Mesothelial cell of epicardium (in vitro differentiated cells): ENCODE measurements around the gene CCSER1. TPM values are rescaled to one million over a fixed set of nuclear protein-coding genes. Genes with fewer than 3 reads are reported as not detected.

ENCODE experiments used
- DNase-seq, 2 experiments: peaks; one replicate each; pipeline ENCODE4 v3.0.0; 2021; ENCODE audit warnings: low spot score in 2 of 2; ENCODE audit not compliant: unreplicated experiment in 2 of 2
- H3K27ac Mint-ChIP-seq: 2 replicates; pipeline ENCODE4 v1.8.0; 2021; ENCODE audit warnings: mixed read lengths
- H3K27me3 Mint-ChIP-seq: 2 replicates; pipeline ENCODE4 v1.8.0; 2021; ENCODE audit warnings: low read depth, mixed read lengths
- H3K36me3 Mint-ChIP-seq: 2 replicates; pipeline ENCODE4 v1.8.0; 2021; ENCODE audit warnings: mixed read lengths
- H3K4me1 Mint-ChIP-seq: 2 replicates; pipeline ENCODE4 v1.8.0; 2021; ENCODE audit warnings: mixed read lengths
- H3K4me3 Mint-ChIP-seq: 2 replicates; pipeline ENCODE4 v1.8.0; 2021; ENCODE audit warnings: mild to moderate bottlenecking, moderate library complexity, mixed read lengths
- H3K9me3 Mint-ChIP-seq: 2 replicates; pipeline ENCODE4 v1.8.0; 2021; ENCODE audit warnings: mixed read lengths
- total RNA-seq: library from RNA; stranded (reverse); gene quantifications from 3 replicates; pipeline ENCODE4 v1.2.1, GENCODE V29; 2021
- TF ChIP-seq, protein P1 (sequence below): fragments of 200-600 bp; sonication (generic); IDR thresholded peaks from one replicate; pipeline ENCODE4 v1.5.0; 2021; ENCODE audit warnings: antibody characterized with exemption; ENCODE audit not compliant: unreplicated experiment

CCSER1 gene
- total RNA-seq, 1 donor from 2014 or later: 7.2 TPM

DNA sequence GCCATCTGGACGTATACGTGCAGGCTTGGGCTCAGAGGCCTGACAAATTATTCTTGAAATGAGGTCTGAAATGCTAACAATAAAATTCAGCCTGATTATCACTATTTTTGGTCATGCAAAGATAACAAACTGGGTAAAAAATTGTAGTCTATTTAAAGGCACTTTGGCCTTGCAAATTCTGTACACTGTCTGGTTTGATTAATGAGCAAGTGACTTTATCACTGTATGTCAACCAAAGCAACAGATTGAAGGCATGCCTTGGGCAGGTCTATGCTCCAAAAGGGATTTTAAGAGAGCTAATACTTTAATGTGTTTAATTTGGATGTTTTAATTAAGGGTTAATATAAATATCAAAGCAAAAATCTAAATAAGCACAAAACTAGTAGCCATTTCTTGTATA is 1141.7 kb downstream of the CCSER1 start:
- DNase-seq: no peak
- Mint-ChIP-seq H3K27ac (peak overlapping the region; percentile 83), H3K9me3 (peaks cover 23% of the 10 kb centered on the region), H3K4me3 (no peak overlapping the region), H3K27me3 (no peaks in the 10 kb centered on the region), H3K4me1 (peaks cover 34% of the 10 kb centered on the region), H3K36me3 (no peaks in the 10 kb centered on the region)
- TF ChIP-seq, protein P1, sequence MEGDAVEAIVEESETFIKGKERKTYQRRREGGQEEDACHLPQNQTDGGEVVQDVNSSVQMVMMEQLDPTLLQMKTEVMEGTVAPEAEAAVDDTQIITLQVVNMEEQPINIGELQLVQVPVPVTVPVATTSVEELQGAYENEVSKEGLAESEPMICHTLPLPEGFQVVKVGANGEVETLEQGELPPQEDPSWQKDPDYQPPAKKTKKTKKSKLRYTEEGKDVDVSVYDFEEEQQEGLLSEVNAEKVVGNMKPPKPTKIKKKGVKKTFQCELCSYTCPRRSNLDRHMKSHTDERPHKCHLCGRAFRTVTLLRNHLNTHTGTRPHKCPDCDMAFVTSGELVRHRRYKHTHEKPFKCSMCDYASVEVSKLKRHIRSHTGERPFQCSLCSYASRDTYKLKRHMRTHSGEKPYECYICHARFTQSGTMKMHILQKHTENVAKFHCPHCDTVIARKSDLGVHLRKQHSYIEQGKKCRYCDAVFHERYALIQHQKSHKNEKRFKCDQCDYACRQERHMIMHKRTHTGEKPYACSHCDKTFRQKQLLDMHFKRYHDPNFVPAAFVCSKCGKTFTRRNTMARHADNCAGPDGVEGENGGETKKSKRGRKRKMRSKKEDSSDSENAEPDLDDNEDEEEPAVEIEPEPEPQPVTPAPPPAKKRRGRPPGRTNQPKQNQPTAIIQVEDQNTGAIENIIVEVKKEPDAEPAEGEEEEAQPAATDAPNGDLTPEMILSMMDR: no peak

DNA sequence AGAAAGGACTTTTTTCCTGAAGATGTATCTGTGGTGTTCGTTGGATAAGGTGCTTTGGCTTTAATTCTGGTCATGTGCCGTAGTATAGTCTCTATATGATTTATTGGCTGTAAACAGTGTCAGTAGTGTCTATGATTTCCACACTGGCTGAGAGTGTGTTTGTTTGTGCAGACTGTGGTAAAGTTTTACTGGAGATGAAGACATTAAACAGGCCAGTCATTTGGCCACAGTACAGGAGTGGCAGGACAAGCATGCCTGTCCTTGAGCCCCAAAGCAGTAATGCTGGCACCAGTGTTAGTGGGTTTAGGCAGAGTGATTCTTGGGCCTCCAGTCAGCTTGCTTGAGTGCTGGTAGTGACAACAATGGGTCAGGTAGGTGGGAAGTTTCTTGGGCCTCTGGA is 1152.7 kb downstream of the CCSER1 start:
- peaks cover 24% of the 10 kb centered on the region for H3K9me3 Mint-ChIP-seq
- no peaks in the 10 kb centered on the region for H3K27me3 Mint-ChIP-seq
- no peak overlapping the region for H3K4me3 Mint-ChIP-seq
- no peak overlapping the region for H3K27ac Mint-ChIP-seq
- H3K36me3 Mint-ChIP-seq: peaks cover 2% of the 10 kb centered on the region
- H3K4me1 Mint-ChIP-seq: peaks cover 14% of the 10 kb centered on the region
- TF ChIP-seq, protein P1: no peak
- DNase-seq: no peak

DNA sequence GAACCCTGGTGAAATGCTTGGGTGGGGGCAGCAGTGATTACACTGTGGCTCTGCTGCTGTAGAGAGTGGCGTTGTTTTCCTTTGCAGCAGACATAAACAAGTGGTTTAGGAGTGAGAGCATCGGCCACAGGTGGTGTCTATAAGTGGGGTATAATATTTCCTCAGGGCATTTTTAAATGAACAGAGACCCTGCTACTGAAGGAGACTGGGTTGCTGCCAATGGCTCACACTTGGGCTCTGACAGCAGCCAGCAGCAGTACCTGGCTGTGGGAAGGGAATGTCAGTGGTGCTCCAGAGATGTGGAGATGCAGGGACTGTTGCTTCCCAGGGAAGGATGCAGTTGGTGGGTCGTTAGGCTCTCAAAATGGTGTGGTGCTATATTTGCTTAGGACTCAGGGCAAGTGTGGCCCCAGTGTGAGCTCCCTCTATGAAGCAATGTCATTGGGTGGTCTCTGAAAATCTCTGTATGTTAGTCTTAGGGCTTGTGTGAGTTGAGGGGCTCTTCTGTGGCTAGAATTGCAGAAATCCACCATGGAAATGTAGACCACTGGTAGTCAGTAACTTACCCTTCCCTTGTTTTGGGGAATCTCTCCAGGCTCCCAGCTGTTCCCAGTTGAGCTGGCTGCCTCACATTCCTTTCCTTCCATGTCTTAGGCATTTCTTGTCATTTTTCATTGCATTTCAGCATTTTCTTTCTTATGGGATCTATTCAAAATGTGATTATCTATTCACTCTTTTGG is 1153.5 kb downstream of the CCSER1 start:
- no peaks in the 10 kb centered on the region for H3K36me3 Mint-ChIP-seq
- H3K4me1 Mint-ChIP-seq: peaks cover 14% of the 10 kb centered on the region
- no peak overlapping the region for H3K4me3 Mint-ChIP-seq
- no peak overlapping the region for H3K27ac Mint-ChIP-seq
- no peaks in the 10 kb centered on the region for H3K27me3 Mint-ChIP-seq
- TF ChIP-seq, protein P1: no peak
- DNase-seq: no peak
- H3K9me3 Mint-ChIP-seq: peaks cover 17% of the 10 kb centered on the region

DNA sequence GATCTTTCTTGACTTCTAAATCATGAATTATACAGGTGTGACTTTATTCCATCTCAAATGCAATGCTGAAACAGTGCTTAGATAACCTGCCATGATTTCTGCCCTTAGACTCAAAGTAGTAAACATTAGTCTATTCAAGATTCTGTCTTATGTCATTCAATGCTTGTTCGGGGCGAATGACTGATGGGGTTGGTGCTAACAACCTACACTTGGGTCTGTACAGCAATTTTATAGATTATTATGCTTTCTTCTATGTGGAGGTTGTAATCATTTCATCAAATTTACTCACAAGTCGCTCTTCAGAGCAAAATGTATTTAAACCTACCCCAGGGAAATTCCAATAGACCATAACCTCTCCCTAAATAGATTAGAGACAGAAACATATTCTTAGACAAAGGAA is 1155.0 kb downstream of the CCSER1 start:
- H3K36me3 Mint-ChIP-seq: no peaks in the 10 kb centered on the region
- H3K4me1 Mint-ChIP-seq: peaks cover 14% of the 10 kb centered on the region

DNA sequence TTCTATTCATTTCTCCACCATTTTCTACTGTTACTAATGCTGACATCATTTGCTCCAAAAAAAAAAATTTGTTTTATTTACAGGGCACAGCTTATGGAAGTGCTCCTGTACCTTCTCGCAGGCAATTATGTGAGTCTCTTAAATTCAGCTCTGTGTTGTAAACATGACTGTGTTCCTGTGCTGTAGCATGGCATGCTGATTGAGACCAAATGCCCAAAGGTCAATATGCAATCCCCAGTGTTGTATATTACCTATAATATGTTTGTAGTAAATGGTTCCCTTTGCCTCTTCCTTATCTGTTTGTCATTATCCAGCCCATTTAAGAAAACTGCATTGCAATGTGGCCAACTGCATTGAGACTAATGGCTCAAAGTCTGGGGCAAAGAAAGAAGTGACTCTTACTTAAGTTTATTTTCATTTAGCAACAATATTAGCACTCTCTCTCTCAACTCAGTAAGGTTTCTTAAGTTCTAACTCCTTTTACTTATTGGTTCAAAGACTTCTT is 1156.6 kb downstream of the CCSER1 start:
- H3K4me1 Mint-ChIP-seq: peaks cover 17% of the 10 kb centered on the region
- no peaks in the 10 kb centered on the region for H3K36me3 Mint-ChIP-seq
- peaks cover 7% of the 10 kb centered on the region for H3K9me3 Mint-ChIP-seq
- H3K27ac Mint-ChIP-seq: no peak overlapping the region
- TF ChIP-seq, protein P1: no peak
- H3K27me3 Mint-ChIP-seq: no peaks in the 10 kb centered on the region
- no peak for DNase-seq
- H3K4me3 Mint-ChIP-seq: no peak overlapping the region

More for the DNA sequence above, 1155.0 kb downstream of the CCSER1 start:
- Mint-ChIP-seq H3K27ac (no peak overlapping the region), H3K9me3 (peaks cover 14% of the 10 kb centered on the region), H3K4me3 (no peak overlapping the region), H3K27me3 (no peaks in the 10 kb centered on the region)
- no peak for DNase-seq
- TF ChIP-seq, protein P1: no peak
